Thoracic aorta (tissue), 2 donors: ENCODE data around the gene OXA1L. TPM values are rescaled to one million over a fixed set of nuclear protein-coding genes. Genes with fewer than 3 reads are reported as not detected.
"Not testable (repeated sequence)": the region's sequence is repeated elsewhere in the genome, so short reads cannot be mapped to it uniquely, and the experiment has no call there.

ENCODE experiments used
- ATAC-seq: fragments of 150-250 bp; one replicate; pipeline ENCODE4 v1.8.0; 2017; ENCODE audit warnings: low read depth; ENCODE audit not compliant: insufficient number of reproducible peaks, low FRiP score
- DNase-seq: peaks from one replicate; pipeline ENCODE4 v3.0.0-alpha.2; 2020; ENCODE audit warnings: low spot score
- H3K27ac ChIP-seq, 2 donors: fragments of 200-600 bp; sonication (generic); 1 replicate in 1 of 2; 2 replicates in 1 of 2; pipeline ENCODE4 v1.5.1; 2016; ENCODE audit warnings: mild to moderate bottlenecking in 2 of 2, moderate library complexity in 2 of 2
- H3K27me3 ChIP-seq: fragments of 200-600 bp; sonication (generic); replicated peaks from 2 replicates; pipeline ENCODE4 v1.6.0; 2016; ENCODE audit warnings: mild to moderate bottlenecking; ENCODE audit not compliant: insufficient read depth
- H3K36me3 ChIP-seq: fragments of 200-600 bp; sonication (generic); one replicate; pipeline ENCODE4 v1.5.1; 2016
- H3K4me1 ChIP-seq, 2 donors: fragments of 200-600 bp; sonication (generic); 1 replicate in 1 of 2; 2 replicates in 1 of 2; pipeline versions ENCODE4 v1.5.1 to v1.6.0; 2016; ENCODE audit warnings: low read depth in 2 of 2, mild to moderate bottlenecking in 1 of 2; ENCODE audit not compliant: control insufficient read depth in 1 of 2
- H3K4me3 ChIP-seq: fragments of 200-600 bp; sonication (generic); 2 replicates; pipeline ENCODE4 v1.5.1; 2016; ENCODE audit warnings: mild to moderate bottlenecking
- H3K9me3 ChIP-seq: fragments of 200-600 bp; sonication (generic); 2 replicates; pipeline ENCODE4 v1.5.1; 2016
- CTCF ChIP-seq: fragments of 200-600 bp; sonication (generic); IDR thresholded peaks from one replicate; pipeline ENCODE4 v1.5.1; 2019; ENCODE audit warnings: antibody characterized with exemption
- total RNA-seq, 2 donors: library from RNA; depleted of rRNA; stranded (reverse); fragments of >200 nt; gene quantifications; one replicate each; pipeline versions ENCODE4 v1.1.0 to v1.2.3, GENCODE V29; 2016

Gene OXA1L
- total RNA-seq, 2 donors from 2014 or later, result 72.2 to 72.6 TPM

GRCh38 chr14:22773162-22774010 is 6.9 kb downstream of the OXA1L start:
- TF ChIP-seq CTCF, result no peak
- Histone ChIP-seq H3K4me3 (no peak overlapping the region), H3K9me3 (no peaks in the 10 kb centered on the region), H3K36me3 (peaks cover 39% of the 10 kb centered on the region), H3K4me1 (peaks cover 0 to 2% of the 10 kb centered on the region in 2 donors), H3K27me3 (no peaks in the 10 kb centered on the region), H3K27ac (no peak overlapping the region)
- ATAC-seq, result no peak
- no peak for DNase-seq

- Histone ChIP-seq H3K4me3 (no peak overlapping the region), H3K9me3 (no peaks in the 10 kb centered on the region), H3K27me3 (no peaks in the 10 kb centered on the region), H3K36me3 (peaks cover 37% of the 10 kb centered on the region), H3K4me1 (no peaks in the 10 kb centered on the region), H3K27ac (no peak overlapping the region)
- TF ChIP-seq CTCF, result no peak
- no peak for ATAC-seq
- no peak for DNase-seq
Measured at GRCh38 chr14:22774011-22774706, 7.7 kb downstream of the OXA1L start.

GRCh38 chr14:22776215-22776614 is 9.7 kb downstream of the OXA1L start:
- DNase-seq (no peak), ATAC-seq (no peak)
- Histone ChIP-seq H3K4me1 (peaks cover 0 to 8% of the 10 kb centered on the region in 2 donors), H3K36me3 (peaks cover 17% of the 10 kb centered on the region), H3K4me3 (no peak overlapping the region), H3K9me3 (no peaks in the 10 kb centered on the region), H3K27ac (no peak overlapping the region), H3K27me3 (no peaks in the 10 kb centered on the region)
- no peak for TF ChIP-seq CTCF

- not testable (repeated sequence) for H3K4me3 ChIP-seq, ATAC-seq, DNase-seq, H3K27me3 ChIP-seq, H3K4me1 ChIP-seq, H3K9me3 ChIP-seq, H3K27ac ChIP-seq
- H3K36me3 ChIP-seq, result peaks cover 12% of the 10 kb centered on the region
Measured at GRCh38 chr14:22776849-22777248, 10.4 kb downstream of the OXA1L start.

- Histone ChIP-seq H3K9me3 (no peaks in the 10 kb centered on the region), H3K27ac (no peak overlapping the region), H3K36me3 (peaks cover 10% of the 10 kb centered on the region), H3K4me3 (no peak overlapping the region), H3K4me1 (peaks cover 0 to 8% of the 10 kb centered on the region in 2 donors), H3K27me3 (no peaks in the 10 kb centered on the region)
- DNase-seq, result no peak
- no peak for ATAC-seq
- TF ChIP-seq CTCF, result no peak
Measured at GRCh38 chr14:22778084-22778483, 11.6 kb downstream of the OXA1L start.
